ENCODE results near the gene WRAP53.

The WRAP53 gene

GRCh38 chr17:7707858-7708750 is 19.8 kb downstream of the WRAP53 start:
- in situ Hi-C loops (cut with MboI; ENCODE audit: low sequenced_read_pairs): no loop called here

- in situ Hi-C loops (cut with MboI; ENCODE audit: low sequenced_read_pairs): no loop called here
These were observed 20.8 kb downstream of the WRAP53 start for GRCh38 chr17:7709031-7709430.

GRCh38 chr17:7710301-7710700 is 22.0 kb downstream of the WRAP53 start:
- in situ Hi-C loops (cut with MboI; ENCODE audit: low sequenced_read_pairs): no loop called here

GRCh38 chr17:7711051-7711755 is 22.9 kb downstream of the WRAP53 start:
- in situ Hi-C loops (cut with MboI; ENCODE audit: low sequenced_read_pairs): no loop called here

- in situ Hi-C loops (cut with MboI; ENCODE audit: low sequenced_read_pairs): no loop called here
These were observed 24.0 kb downstream of the WRAP53 start for GRCh38 chr17:7712111-7712771.

GRCh38 chr17:7713782-7714181 is 25.5 kb downstream of the WRAP53 start:
- in situ Hi-C loops (cut with MboI; ENCODE audit: low sequenced_read_pairs): no loop called here

- in situ Hi-C loops (cut with MboI; ENCODE audit: low sequenced_read_pairs): no loop called here
These were observed 26.7 kb downstream of the WRAP53 start for GRCh38 chr17:7714721-7715594.

- in situ Hi-C loops (cut with MboI; ENCODE audit: low sequenced_read_pairs): no loop called here
These were observed 27.9 kb downstream of the WRAP53 start for GRCh38 chr17:7715936-7716886.

GRCh38 chr17:7716901-7717755 is 28.9 kb downstream of the WRAP53 start, which contains the start of gene DNAH2:
TSS of gene DNAH2 (plus strand) at chr17:7717744. CDS start at chr17:7719735, 1,991 bp downstream.
- in situ Hi-C loops (cut with MboI; ENCODE audit: low sequenced_read_pairs): no loop called here

GRCh38 chr17:7717756-7718350 is 29.6 kb downstream of the WRAP53 start:
- in situ Hi-C loops (cut with MboI; ENCODE audit: low sequenced_read_pairs): no loop called here

- in situ Hi-C loops (cut with MboI; ENCODE audit: low sequenced_read_pairs): no loop called here
These were observed 31.4 kb downstream of the WRAP53 start for GRCh38 chr17:7719661-7720060.

- in situ Hi-C loops (cut with MboI; ENCODE audit: low sequenced_read_pairs): no loop called here
These were observed 31.8 kb downstream of the WRAP53 start for GRCh38 chr17:7720125-7720524.

- in situ Hi-C loops (cut with MboI; ENCODE audit: low sequenced_read_pairs): no loop called here
These were observed 33.3 kb downstream of the WRAP53 start for GRCh38 chr17:7721612-7722011.

GRCh38 chr17:7727886-7728285 is 39.6 kb downstream of the WRAP53 start:
- in situ Hi-C loops (cut with MboI; ENCODE audit: low sequenced_read_pairs): no loop called here

- in situ Hi-C loops (cut with MboI; ENCODE audit: low sequenced_read_pairs): no loop called here
These were observed 41.5 kb downstream of the WRAP53 start for GRCh38 chr17:7729816-7730215.

- in situ Hi-C loops (cut with MboI; ENCODE audit: low sequenced_read_pairs): no loop called here
These were observed 44.8 kb downstream of the WRAP53 start for GRCh38 chr17:7732981-7733539.

GRCh38 chr17:7737601-7738000 is 49.3 kb downstream of the WRAP53 start:
- in situ Hi-C loops (cut with MboI; ENCODE audit: low sequenced_read_pairs): no loop called here

GRCh38 chr17:7739746-7740145 is 51.5 kb downstream of the WRAP53 start:
- in situ Hi-C loops (cut with MboI; ENCODE audit: low sequenced_read_pairs): no loop called here

Data from hTERT RPE-1 (cell line).